GM12892 (cell line): ENCODE data around the gene LCN6.
"Not testable (repeated sequence)": the region's sequence is repeated elsewhere in the genome, so short reads cannot be mapped to it uniquely, and the experiment has no call there.

Source experiments
- DNase-seq: peaks from one replicate; pipeline ENCODE4 v3.0.0; 2011; ENCODE audit not compliant: insufficient read length
- FAIRE-seq: peaks from 2 replicates; lab custom pipeline; 2011; peaks lifted over from hg19 to GRCh38; lab: Jason Lieb, UNC
- POLR2A ChIP-seq: IDR thresholded peaks from 2 replicates; pipeline ENCODE4 v1.6.1; 2011; ENCODE audit warnings: low read depth, low read length, control low read depth
- POLR2AphosphoS5 ChIP-seq: IDR thresholded peaks from 2 replicates; pipeline ENCODE4 v1.6.1; 2011; ENCODE audit warnings: low read depth, low read length, control low read depth
- TAF1 ChIP-seq: IDR thresholded peaks from 2 replicates; pipeline ENCODE4 v1.6.1; 2011; ENCODE audit warnings: low read depth, mild to moderate bottlenecking, control low read depth, low read length, borderline replicate concordance

The LCN6 gene

DNA sequence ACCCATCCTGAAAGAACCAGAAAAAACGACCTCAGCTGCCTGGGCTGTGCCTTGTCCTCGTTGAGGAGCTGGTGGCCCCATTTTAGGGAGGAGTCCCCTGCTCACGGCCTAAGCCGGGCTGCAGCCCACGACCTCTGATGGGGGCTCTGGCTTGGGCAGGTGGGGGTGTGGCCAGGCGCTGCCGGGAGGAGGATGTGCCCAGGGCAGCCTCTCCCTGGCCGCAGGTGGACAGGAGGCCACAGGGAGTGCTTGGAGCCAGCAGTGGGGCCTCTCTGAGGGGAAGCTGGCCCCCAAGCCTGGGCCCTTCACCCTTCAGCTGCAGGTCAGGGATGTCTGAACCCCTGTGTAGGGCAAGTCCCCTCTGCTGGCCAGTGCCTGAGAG is 33.4 kb downstream of the LCN6 start:
- FAIRE-seq = no peak
- TF ChIP-seq TAF1 (no peak), POLR2A (no peak), POLR2AphosphoS5 (no peak)
- DNase-seq = no peak

DNA sequence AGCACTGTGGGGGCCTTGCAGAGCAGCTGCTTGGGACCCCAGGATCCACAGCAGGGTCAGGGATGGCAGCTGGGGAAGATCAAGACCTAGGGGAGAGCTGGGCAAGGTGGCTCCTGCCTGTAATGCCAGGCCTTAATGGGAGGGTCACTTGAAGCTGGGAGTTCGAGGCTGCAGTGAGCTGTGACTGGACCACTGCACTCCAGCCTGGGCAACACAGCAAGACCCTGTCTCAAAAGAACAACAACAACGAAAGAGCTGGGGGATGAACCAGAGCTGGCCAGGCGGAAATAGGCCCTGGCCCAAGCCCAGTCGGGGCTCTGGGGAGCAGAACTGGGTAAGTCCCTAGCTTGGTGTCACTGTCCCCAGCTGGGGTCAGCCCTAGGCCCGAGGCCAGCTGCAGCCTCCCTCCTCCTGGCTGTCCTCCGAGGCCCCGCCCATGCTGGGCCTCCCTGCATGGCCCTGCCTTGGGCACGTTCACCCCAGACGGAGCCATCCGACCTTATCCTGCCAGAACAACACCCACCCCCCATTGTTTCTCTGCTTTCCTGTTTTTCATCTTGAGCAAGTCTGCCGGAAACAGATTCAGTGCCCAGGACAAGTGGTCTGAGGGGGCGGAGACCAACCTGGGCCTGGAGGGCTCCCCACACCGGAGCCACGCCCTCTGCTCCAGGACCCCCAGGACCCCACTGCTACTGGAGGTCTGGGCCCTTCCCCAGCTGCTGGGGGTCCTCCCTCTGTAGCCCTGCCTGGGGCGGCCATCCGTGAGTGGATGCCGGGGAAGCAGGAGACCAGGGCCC is 34.0 kb downstream of the LCN6 start:
- no peak for FAIRE-seq
- no peak for TF ChIP-seq POLR2A
- no peak for TF ChIP-seq TAF1
- no peak for TF ChIP-seq POLR2AphosphoS5
- no peak for DNase-seq

DNA sequence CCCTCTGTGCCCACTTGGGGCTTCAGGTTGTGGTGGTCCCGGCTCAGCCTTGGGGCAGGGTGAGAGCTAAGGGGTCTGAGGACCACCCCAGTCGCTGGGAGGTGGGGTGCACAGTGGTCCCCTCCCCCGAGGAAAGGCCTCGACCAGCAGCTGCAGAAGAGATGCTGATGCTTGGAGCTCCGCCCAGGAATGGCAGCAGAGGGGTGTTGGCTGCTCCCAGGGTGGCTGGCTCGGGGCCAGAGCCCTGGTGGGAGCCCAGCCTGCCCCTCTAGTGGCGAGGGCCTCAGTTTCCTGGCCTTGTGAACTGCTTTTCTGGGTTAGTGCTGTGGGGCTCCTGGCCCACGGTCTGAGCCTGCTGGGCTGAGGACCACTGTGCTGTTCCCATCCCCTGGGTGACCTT is 34.8 kb downstream of the LCN6 start:
- FAIRE-seq = no peak
- DNase-seq = no peak
- no peak for TF ChIP-seq TAF1
- TF ChIP-seq POLR2AphosphoS5 = no peak
- no peak for TF ChIP-seq POLR2A

DNA sequence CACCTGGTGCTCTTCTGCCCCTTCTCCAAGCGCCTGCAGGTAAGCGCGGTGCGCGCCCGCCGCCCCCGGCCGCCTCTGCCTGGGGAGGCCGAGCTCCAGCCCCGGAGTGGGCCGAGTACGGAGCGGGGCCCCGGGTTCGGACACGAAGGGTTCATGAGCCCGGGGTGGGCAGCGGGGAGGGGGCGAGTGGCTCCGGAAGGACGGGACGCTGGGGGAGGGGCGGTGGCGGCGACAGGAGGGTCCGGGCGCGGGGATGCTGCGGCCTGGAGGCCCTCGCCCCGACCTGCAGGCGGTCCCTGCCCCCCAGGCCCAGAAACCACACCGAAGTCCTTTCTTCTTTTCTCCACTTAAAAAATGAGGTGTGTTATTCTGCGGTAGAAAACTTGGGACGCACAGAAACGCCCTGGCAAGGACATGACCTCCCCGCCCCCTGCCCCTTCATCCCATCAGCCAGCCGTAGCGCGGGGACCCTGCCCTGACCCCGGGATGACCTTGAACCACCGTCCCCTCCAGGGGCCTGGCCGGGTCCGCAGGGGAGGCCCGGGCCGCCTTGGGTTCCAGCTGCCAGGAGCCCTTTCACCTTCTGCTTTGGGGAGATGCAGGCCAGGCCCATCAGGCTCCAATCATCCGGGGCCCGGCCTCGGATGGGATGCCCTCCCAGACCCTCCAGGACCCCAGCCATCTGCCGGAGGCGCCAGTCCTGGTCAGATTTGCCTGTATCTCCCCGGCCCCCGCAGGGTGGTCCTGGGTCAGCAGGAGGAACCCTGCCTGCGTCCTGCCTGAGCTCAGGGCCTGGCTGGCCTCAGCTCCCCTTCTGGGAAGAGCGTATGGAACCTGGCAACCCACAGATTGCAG is 35.4 kb downstream of the LCN6 start:
- FAIRE-seq (no peak), DNase-seq (no peak)
- TF ChIP-seq POLR2AphosphoS5 (no peak), TAF1 (no peak), POLR2A (no peak)

DNA sequence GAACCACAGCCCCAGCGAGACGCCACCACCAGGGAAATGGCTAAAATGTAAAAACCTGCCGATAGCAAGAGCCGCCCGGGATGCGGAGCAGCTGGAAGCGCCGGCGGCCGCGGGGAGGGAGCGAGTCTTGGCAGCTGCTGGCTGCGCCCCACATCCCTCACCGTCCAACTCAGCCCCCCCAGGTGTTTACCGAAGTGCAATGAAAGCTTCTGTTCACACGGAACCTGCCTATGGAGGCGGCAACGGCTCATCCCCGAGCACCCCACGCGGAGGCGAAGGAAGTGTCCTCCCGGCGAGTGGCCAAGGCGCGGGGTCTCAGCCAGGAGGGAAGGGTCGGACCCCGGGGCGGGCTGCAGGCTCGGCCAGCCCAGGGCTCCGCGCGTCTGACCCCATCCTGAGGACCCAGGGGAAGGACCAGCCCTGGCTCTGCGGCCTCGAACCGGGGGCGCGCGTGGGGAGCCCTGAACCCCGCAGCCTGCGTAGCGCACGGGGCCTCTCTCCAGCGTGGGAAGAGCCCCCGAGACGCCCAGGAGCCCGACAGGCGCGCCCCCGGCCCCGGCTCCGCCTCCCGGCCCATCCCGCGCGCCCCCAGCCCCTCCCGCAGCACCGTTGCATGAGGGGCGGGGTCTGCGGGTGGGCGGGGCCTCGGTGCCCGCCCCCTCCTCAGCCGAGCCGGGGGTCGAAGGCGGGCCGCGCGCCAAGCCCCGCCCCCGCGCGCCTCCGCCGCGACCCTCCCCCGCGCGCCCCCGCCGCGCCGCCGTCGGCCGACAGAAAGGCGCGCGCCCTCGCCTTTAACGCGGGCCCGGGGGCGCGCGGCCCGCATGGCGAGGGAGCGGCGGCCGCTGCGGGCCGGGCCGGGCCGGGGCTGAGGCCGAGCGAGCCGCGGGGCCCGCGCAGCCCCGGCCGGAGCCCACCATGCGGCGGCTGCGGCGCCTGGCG is 36.3 kb downstream of the LCN6 start, which contains the start of gene DIPK1B:
Gene DIPK1B, plus strand, starts transcription at position 822 of the 939 bp plus-strand sequence. Its CDS starts 94 bp downstream, at position 916.
- FAIRE-seq = no peak
- TF ChIP-seq POLR2A (no peak), POLR2AphosphoS5 (no peak), TAF1 (no peak)
- DNase-seq = no peak

DNA sequence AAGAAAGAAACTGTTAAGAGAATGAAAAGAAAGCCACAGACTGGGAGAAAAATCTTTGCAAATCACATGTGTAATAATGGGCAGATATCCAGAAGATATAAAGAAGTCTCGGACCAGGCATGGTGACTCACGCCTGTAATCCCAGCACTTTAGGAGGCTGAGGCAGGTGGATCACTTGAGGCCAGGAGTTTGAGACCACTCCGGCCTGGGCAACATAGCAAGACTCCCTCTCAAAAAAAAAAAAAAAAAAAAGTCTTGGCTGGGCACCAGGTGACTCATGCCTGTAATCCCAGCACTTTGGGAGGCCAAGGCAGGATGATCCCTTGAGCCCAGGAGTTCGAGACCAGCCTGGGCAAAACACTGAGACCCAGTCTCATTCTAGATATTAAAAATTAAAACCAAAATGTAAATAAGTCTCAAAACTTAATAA is 37.1 kb downstream of the LCN6 start:
- DNase-seq, FAIRE-seq: not testable (repeated sequence)

DNA sequence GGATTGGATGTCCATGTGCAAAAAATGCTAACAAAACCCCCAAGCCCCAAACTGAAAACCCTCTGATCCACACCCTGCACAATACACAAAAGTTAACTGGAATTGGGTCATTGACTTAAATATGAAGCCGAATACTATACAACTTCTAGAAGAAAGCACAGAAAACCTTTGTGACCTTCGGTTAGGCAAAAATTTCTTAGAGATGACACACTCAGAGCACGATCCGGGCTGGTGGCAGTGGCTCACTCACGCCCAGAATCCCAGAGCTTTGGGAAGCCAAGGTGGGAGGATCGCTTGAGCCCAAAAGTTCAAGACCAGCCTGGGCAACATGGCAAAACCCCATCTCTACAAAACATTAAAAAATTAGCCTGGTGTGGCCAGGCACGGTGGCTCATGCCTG is 37.8 kb downstream of the LCN6 start:
- DNase-seq = no peak
- FAIRE-seq = no peak
- TF ChIP-seq POLR2A (no peak), POLR2AphosphoS5 (no peak), TAF1 (no peak)

DNA sequence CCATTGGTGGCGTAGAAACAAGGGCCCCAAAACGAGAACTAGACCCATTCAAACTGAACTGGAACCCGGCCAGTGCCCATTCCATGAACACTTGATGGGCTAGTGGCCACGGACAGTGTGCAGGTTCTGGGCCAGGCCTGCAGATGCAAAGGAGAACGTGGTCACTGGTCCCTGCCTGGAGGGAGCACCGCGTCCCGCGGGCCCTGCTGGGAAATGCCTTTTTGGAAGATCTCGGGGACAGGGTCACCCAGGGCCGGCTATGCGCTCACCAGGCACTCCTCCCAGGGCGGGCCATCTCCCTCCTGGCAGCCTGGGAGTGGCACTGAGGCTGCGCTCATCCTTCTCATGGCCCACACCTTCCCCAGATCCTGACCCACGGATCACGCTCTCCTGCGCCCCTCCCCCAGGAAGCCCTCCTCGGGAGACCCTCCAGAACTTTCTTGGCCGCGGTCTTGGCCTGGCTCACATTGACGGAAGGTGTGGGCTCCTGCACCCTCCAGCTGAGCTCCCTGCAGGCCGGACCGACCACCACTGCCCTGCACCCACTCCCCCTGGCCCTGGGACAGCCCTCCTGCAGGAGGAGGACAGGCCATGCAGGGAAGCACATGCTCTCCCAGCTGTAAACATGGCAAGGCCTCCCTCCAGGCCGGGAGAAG is 38.7 kb downstream of the LCN6 start:
- DNase-seq = no peak
- no peak for FAIRE-seq
- TF ChIP-seq TAF1 (no peak), POLR2AphosphoS5 (no peak), POLR2A (no peak)

DNA sequence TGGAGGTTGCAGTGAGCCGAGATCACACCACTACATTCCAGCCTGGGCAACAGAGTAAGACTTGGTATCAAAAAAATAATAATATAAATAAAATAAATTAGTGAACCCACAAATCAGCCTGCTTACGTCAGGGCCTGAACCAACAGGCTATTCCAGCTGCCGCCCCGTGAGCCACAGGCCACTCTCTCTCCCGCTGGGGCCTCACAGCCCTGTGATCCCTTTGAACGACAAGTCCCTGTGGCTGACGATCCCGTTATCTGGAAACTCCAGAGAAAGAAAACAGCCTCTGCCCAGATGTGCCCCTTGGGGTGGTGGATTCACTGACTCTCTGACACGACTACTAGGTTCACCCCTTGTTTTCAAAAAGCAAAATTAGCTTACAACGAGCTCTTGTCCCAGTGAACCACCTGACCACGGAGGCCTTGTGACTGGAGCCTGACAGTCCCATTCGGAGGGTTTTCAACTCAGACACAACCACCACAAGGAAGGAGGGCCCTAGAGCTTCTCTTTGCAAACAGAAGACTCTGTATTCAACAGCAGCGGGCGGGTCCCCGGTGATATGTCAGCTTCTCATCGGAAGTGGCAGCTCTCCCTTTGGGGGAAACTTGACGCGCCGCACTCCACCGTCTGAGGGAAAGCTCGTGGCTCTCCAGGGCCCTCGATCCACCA is 40.3 kb downstream of the LCN6 start:
- no peak for FAIRE-seq
- DNase-seq = no peak
- TF ChIP-seq POLR2AphosphoS5 = no peak
- TF ChIP-seq POLR2A = no peak
- no peak for TF ChIP-seq TAF1

DNA sequence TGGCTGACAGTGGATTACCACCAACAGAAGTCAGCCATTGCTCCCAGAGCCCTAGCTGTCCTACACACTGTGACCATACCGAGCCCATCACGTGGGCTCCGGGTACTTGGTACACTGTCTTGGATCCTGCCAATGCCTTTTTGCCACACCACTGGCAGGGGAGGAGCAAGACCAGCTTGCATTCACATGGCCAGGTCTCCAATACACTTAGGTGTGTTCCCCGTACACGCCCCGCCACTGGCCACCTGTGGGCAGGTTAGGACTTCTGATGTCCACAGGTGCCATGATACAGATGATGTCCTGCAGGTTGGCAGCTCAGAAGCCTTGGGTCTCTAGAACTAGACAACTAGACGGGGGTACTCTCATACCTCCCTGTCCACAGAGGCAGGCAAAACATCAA is 41.3 kb downstream of the LCN6 start:
- TF ChIP-seq POLR2AphosphoS5 = no peak
- no peak for TF ChIP-seq POLR2A
- TF ChIP-seq TAF1 = no peak
- no peak for DNase-seq
- no peak for FAIRE-seq
